Ovary (tissue), 9 donors: ENCODE measurements around the gene RASAL2. TPM values are rescaled to one million over a fixed set of nuclear protein-coding genes. Genes with fewer than 3 reads are reported as not detected.

Experiments
- DNase-seq, 5 donors: peaks; one replicate each; pipeline ENCODE4 v3.0.0-alpha.2; 2019 to 2020
- H3K27ac ChIP-seq, 2 donors: fragments of 200-600 bp; one replicate each; pipeline versions ENCODE4 v1.5.1 to v1.8.0; 2019 to 2022
- H3K27me3 ChIP-seq: fragments of 200-600 bp; one replicate; pipeline ENCODE4 v1.8.0; 2022
- H3K36me3 ChIP-seq: fragments of 200-600 bp; sonication (generic); one replicate; pipeline ENCODE4 v1.5.1; 2019
- H3K4me1 ChIP-seq: one replicate; pipeline ENCODE4 v1.8.1; 2013; ENCODE audit warnings: mild to moderate bottlenecking, moderate library complexity; ENCODE audit not compliant: insufficient read depth
- H3K4me3 ChIP-seq: fragments of 200-600 bp; sonication (generic); one replicate; pipeline ENCODE4 v1.5.1; 2017
- H3K9me3 ChIP-seq, 2 donors: fragments of 200-600 bp in 1 of 2; sonication (generic) in 1 of 2; one replicate each; pipeline versions ENCODE4 v1.5.1 to v1.8.1; 2013 to 2019; ENCODE audit warnings: mild to moderate bottlenecking in 1 of 2, moderate library complexity in 1 of 2
- EP300 ChIP-seq: sonication (generic); formaldehyde crosslinking; IDR thresholded peaks from one replicate; pipeline ENCODE4 v1.6.1; 2017; ENCODE audit warnings: antibody characterized with exemption
- POLR2A ChIP-seq: fragments of 450-650 bp; IDR thresholded peaks from one replicate; pipeline ENCODE4 v1.6.1; 2017; ENCODE audit warnings: antibody characterized with exemption, mild to moderate bottlenecking, moderate library complexity
- WGBS, 3 donors: extraction: QIAGEN DNeasy Blood & Tissue Kit in 1 of 3; methylation state at CpG; one replicate each; pipeline versions ENCODE4 v1.1.5 to v1.1.7; 2013 to 2017; 5-methylcytosine and 5-hydroxymethylcytosine counted together
- intact Hi-C, 4 donors: fragments of 100-400 bp; cut with DNase I; formaldehyde crosslinking; loops; one replicate each; pipeline versions ENCODE4 v1.11.0 to v1.15.1; 2022 to 2023
- polyA plus RNA-seq, 2 donors: library from polyadenylated mRNA; stranded (reverse); fragments of 200-250 nt in 1 of 2; fragments of 350-450 nt in 1 of 2; fragmentation: Illumina TruSeq in 1 of 2; extraction: RNeasy Lipid Tissue Mini Kit (QIAGEN cat#74804) in 1 of 2; gene quantifications; one replicate each; pipeline ENCODE4 v1.2.3, GENCODE V29; 2013 to 2014
- total RNA-seq, 7 donors: library from RNA; depleted of rRNA in 2 of 7; stranded (reverse); fragments of >200 nt in 2 of 7; fragmentation: NEBNext Ultra II Directional in 3 of 7; extraction: Animal tissue kit (Norgen Biotek cat#: 25700) in 3 of 7; gene quantifications; one replicate each; pipeline versions ENCODE4 v1.1.0 to v1.2.4, GENCODE V29; 2016 to 2023
- TF ChIP-seq, protein P1 (sequence below), 3 donors: fragments of 450-650 bp in 2 of 3; fragments of 200-600 bp in 1 of 3; IDR thresholded peaks; one replicate each; pipeline versions ENCODE4 v1.5.1 to v1.8.0; 2016 to 2022; ENCODE audit warnings: antibody characterized with exemption in 3 of 3, mild to moderate bottlenecking in 1 of 3
- donor health status: DM: no; HTN: no; CAD: no; lungs with moderate emphysema.
- donor health status: DM: no; HTN: no; CAD: no.
- donor health status: Bipolar disorder and iron deficiency.
- donor health status: DM: yes; HTN: yes; CAD: no.
- donor health status: DM: no; HTN: no; CAD: no.
- donor health status: DM: yes; HTN: yes; CAD: no.

Gene RASAL2
- total and polyA plus RNA-seq, 9 donors, result 4.2 to 20.5 (median 11.5) TPM

DNA sequence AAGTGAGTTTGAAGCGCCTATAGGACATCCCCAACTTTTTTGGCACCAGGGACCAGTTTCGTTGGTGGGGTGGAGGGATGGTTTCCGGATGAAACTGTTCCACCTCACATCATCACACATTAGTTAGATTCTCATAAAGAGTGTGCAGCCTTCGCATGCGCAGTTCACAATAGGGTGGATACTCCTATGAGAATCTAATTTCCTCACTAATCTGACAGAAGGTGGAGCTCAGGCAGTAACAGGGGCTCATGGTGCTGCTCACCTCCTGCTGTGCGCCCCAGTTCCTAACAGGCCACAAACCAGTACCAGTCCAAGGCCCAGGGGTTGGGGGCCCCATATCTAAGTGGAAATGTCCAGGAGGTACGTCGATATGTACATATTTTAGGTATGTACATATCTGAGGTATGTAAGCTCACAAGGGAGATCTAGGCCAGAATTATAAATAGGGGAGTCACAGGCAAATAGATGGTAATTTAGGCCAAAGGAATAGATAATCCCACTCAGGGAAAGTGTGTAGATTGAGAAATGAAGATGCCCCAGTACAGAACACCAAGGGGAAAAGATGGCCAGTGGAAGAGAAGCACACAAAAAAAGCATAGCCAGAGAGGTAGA is 27.5 kb upstream of the RASAL2 start:
- TF ChIP-seq POLR2A (no peak), EP300 (no peak)
- TF ChIP-seq, protein P1, sequence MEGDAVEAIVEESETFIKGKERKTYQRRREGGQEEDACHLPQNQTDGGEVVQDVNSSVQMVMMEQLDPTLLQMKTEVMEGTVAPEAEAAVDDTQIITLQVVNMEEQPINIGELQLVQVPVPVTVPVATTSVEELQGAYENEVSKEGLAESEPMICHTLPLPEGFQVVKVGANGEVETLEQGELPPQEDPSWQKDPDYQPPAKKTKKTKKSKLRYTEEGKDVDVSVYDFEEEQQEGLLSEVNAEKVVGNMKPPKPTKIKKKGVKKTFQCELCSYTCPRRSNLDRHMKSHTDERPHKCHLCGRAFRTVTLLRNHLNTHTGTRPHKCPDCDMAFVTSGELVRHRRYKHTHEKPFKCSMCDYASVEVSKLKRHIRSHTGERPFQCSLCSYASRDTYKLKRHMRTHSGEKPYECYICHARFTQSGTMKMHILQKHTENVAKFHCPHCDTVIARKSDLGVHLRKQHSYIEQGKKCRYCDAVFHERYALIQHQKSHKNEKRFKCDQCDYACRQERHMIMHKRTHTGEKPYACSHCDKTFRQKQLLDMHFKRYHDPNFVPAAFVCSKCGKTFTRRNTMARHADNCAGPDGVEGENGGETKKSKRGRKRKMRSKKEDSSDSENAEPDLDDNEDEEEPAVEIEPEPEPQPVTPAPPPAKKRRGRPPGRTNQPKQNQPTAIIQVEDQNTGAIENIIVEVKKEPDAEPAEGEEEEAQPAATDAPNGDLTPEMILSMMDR (IDR thresholded peaks at IDR 0.05), result no peak
- no peaks in the 10 kb centered on the region for H3K36me3 ChIP-seq
- no peak for DNase-seq
- H3K27ac ChIP-seq, result no peak overlapping the region
- no peaks in the 10 kb centered on the region for H3K27me3 ChIP-seq
- 94 to 98% (median 95%) methylated on average over 8 of the region's 8 CpGs for WGBS, 3 donors
- no peak overlapping the region for H3K4me3 ChIP-seq
- no peaks in the 10 kb centered on the region for H3K9me3 ChIP-seq
- intact Hi-C loops, result loop anchor here in 1 of 4 donors (5.0 kb wide), 1 partner anchor 619 kb away; no protein-coding TSS in a partner anchor
- no peaks in the 10 kb centered on the region for H3K4me1 ChIP-seq

DNA sequence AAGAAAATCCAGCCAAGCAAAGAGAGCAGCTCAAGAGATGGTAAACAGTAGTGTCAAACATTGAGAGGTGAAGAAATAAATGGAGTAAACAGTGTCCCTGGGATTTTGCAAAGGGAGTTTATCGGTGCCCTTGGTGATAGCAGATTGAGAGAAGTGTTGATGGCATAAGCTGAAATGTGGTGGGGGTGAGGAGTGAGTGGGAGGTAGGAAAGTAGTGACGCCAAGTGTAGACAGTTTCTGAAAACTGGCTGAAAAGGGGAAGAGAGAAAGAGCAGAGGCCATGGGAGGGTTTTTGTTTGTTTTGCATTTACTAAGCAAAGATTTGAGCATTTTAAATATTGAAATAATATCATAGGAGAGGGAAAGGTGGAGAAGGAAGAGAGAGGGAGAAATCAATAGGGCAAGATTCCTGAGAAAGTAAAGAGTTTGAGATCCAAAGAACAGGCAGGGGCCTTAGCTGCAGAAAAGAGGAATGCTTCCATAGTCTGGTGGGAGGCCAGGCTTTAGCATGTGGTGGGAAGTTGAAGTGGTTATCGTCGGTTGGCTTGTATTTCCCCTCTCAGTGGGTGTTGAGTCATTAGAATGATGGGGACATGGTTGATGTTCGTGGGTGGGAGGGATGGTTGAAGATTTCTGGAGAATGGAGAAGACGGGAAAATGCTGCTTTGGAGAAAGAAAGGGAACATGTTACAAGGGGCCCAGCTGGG is 26.8 kb upstream of the RASAL2 start:
- Histone ChIP-seq H3K27me3 (no peaks in the 10 kb centered on the region), H3K27ac (no peak overlapping the region), H3K4me3 (no peak overlapping the region), H3K36me3 (no peaks in the 10 kb centered on the region), H3K4me1 (no peaks in the 10 kb centered on the region), H3K9me3 (no peaks in the 10 kb centered on the region)
- intact Hi-C loops, result loop anchor here in 1 of 4 donors (5.0 kb wide), 1 partner anchor 620 kb away; no protein-coding TSS in a partner anchor
- DNase-seq, result no peak
- 61 to 70% (median 61%) methylated on average over 6 of the region's 6 CpGs for WGBS, 3 donors
- TF ChIP-seq POLR2A (no peak), EP300 (no peak)
- TF ChIP-seq, protein P1 (IDR thresholded peaks at IDR 0.05), result no peak

DNA sequence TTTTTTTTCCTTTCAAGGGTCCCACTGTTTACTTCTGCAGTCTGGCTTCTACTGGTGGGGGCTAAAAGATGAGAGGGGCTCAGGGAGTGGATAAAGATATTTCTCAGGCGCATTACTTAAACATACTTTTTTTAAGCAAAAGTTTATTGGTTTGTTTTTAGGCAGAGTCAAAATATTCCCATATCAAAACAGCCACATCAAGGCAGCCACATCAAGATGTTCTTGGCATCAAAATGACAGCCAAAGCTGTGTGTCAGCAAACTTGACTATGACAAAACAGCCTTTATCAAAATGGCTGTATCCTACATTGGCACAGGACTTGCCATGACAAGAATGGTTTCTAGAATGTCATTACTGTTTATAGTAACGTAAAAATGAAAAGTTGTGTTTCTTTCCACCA is 22.1 kb upstream of the RASAL2 start:
- no peak for DNase-seq
- no peaks in the 10 kb centered on the region for H3K27me3 ChIP-seq
- H3K27ac ChIP-seq, result no peak overlapping the region
- no peaks in the 10 kb centered on the region for H3K4me1 ChIP-seq
- intact Hi-C loops, result no loop called here
- no peak overlapping the region for H3K4me3 ChIP-seq
- no peaks in the 10 kb centered on the region for H3K9me3 ChIP-seq
- 91 to 99% (median 96%) methylated on average over 2 of the region's 2 CpGs for WGBS, 3 donors
- TF ChIP-seq, protein P1 (IDR thresholded peaks at IDR 0.05), result no peak
- TF ChIP-seq EP300 (no peak), POLR2A (no peak)
- no peaks in the 10 kb centered on the region for H3K36me3 ChIP-seq

DNA sequence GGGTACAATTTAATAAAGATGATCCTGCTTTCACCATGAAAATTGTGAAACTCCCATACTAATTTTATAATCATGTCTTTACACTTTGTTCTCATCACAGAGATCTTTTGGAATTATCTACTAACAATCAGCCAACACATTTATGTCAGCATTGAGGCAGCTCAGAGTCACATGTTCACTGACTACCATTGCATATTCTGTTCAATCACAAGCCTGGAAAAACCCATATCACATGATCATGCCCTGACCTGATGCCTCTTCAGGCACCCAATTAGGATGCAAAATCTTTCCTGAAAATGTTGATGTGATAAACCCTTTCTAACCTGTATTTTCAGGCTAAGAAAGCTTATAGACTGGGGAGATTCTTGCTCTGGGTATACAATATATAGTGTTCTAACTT is 21.6 kb upstream of the RASAL2 start:
- H3K4me3 ChIP-seq, result no peak overlapping the region
- no peaks in the 10 kb centered on the region for H3K4me1 ChIP-seq
- H3K36me3 ChIP-seq, result no peaks in the 10 kb centered on the region
- DNase-seq, result no peak
- no peaks in the 10 kb centered on the region for H3K9me3 ChIP-seq
- intact Hi-C loops, result no loop called here
- TF ChIP-seq, protein P1 (IDR thresholded peaks at IDR 0.05), result no peak
- no peak for TF ChIP-seq EP300
- no peak for TF ChIP-seq POLR2A
- no peak overlapping the region for H3K27ac ChIP-seq
- no peaks in the 10 kb centered on the region for H3K27me3 ChIP-seq
